OCI-LY7 (cell line): Measurements from ENCODE around the gene AGBL4.

Experiments
- EZH2phosphoT487 ChIP-seq: fragments of 200-600 bp; sonication (generic); IDR thresholded peaks from 2 replicates; pipeline ENCODE4 v1.6.1; 2018; ENCODE audit warnings: low read depth, borderline replicate concordance, mild to moderate bottlenecking, mixed run types, antibody characterized with exemption, low read length, moderate library complexity, mixed read lengths
- TF ChIP-seq, protein P1 (sequence below): fragments of 200-600 bp; sonication (generic); conservative IDR thresholded peaks from 2 replicates; pipeline ENCODE4 v1.5.1; 2014; ENCODE audit warnings: mild to moderate bottlenecking, antibody characterized with exemption, low read length, moderate library complexity, mixed read lengths

DNA sequence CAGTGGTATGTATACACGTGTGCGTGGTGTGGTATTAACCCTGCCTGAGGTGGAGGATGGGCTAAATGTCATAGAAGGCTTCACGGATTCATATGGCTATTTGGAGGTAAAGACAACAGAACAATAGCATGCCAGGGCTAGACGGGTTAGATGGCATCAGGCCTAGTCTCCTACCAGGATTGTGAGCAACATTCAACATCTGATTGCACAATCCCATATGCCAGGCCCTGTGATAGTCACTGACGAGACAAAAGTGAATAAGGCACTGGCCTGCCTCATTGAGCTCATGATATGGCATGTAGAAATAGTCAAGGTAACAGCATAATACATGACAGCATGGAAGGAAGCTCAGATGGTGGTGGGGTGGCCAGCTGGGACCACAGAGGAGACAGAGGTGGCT is 1079.9 kb downstream of the AGBL4 start:
- TF ChIP-seq, protein P1, sequence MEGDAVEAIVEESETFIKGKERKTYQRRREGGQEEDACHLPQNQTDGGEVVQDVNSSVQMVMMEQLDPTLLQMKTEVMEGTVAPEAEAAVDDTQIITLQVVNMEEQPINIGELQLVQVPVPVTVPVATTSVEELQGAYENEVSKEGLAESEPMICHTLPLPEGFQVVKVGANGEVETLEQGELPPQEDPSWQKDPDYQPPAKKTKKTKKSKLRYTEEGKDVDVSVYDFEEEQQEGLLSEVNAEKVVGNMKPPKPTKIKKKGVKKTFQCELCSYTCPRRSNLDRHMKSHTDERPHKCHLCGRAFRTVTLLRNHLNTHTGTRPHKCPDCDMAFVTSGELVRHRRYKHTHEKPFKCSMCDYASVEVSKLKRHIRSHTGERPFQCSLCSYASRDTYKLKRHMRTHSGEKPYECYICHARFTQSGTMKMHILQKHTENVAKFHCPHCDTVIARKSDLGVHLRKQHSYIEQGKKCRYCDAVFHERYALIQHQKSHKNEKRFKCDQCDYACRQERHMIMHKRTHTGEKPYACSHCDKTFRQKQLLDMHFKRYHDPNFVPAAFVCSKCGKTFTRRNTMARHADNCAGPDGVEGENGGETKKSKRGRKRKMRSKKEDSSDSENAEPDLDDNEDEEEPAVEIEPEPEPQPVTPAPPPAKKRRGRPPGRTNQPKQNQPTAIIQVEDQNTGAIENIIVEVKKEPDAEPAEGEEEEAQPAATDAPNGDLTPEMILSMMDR, result no peak
- TF ChIP-seq EZH2phosphoT487, result no peak
